ENCODE data around the gene AK5.

DNA sequence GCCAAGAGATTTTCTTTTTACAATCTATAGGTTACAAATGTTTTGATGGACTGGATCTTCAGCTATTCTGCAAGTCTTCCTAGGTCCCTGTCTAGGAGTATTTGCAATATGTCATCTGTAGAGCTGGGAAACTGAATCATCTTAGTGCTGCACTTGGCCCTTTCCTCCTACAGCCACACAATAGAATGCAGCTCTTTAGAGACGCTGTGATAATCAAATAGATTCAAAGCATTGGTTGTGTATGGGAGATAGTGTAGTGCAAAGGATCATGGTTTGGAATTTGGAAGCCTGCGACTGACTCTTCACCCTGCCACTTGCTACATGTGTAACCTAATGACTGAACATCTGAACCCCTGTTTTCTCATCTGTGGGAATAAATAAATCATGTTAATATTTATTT lies 93.7 kb downstream of the AK5 start:
- TF ChIP-seq POLR2A (IDR thresholded peaks at IDR 0.05; ENCODE audit: extremely low read depth, insufficient read length) (no peak), MYC (IDR thresholded peaks at IDR 0.05; ENCODE audit: low read depth, low read length) (no peak)
- TF ChIP-seq, protein P1, sequence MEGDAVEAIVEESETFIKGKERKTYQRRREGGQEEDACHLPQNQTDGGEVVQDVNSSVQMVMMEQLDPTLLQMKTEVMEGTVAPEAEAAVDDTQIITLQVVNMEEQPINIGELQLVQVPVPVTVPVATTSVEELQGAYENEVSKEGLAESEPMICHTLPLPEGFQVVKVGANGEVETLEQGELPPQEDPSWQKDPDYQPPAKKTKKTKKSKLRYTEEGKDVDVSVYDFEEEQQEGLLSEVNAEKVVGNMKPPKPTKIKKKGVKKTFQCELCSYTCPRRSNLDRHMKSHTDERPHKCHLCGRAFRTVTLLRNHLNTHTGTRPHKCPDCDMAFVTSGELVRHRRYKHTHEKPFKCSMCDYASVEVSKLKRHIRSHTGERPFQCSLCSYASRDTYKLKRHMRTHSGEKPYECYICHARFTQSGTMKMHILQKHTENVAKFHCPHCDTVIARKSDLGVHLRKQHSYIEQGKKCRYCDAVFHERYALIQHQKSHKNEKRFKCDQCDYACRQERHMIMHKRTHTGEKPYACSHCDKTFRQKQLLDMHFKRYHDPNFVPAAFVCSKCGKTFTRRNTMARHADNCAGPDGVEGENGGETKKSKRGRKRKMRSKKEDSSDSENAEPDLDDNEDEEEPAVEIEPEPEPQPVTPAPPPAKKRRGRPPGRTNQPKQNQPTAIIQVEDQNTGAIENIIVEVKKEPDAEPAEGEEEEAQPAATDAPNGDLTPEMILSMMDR (IDR thresholded peaks at IDR 0.05; ENCODE audit: low read depth, low read length) = no peak

Data from NB4 (cell line).